ENCODE data around the gene CEBPB.

CEBPB gene

DNA sequence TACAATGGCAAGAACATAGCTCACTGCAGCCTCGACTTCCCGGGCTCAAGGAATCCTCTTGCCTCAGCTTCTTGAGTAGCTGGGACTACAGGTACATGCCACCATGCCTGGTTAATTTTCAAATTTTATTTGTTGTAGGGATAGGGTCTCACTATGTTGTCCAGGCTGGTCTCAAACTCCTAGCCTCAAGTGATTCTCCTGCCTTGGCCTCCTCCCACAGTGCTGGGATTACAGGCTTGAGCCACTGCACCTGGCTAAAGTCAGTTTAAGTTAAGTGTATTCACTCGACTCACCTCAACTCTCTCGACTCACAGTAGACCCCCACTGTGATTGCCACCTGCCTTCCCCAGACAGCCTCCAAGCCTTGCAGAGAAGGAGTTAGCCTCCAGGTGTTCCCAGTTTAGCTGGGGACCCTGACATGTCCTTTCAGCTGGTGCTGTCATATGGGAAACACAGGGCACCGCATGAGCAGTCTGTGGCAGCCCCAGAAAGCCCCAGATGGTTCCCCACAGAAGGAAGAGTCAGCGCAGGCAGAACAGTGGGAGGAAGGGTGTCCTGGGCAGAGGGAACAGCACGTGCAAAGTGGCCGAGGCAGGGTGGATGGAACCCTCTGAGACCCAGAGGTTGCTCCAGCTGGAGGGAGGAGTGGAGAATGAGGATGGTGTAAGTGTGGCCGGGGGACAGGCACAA, 40.4 kb downstream of the CEBPB start:
- DNase-seq, result no peak

DNA sequence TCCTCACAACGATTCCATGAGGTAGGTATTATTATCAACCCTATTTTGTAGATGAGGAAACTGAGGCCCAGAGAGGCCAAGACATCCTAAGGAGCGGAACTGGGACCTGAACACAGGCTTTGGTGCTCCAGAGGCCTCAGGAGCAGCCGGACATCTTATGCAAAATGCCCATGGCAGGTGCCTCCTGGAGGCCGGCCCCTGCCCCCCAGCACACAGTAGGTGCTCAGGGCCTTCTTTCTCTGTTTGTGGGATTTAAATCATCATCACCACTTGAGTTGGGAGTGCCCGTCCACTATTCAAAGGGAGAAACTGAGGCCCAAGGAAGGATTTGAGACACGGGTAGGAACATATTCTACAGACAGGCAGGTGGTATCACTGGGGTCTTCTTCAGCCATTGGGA, 41.2 kb downstream of the CEBPB start:
- DNase-seq, result no peak

- no peak for DNase-seq
These were observed 42.2 kb downstream of the CEBPB start for GRCh38 chr20:50232651-50233324.

DNA sequence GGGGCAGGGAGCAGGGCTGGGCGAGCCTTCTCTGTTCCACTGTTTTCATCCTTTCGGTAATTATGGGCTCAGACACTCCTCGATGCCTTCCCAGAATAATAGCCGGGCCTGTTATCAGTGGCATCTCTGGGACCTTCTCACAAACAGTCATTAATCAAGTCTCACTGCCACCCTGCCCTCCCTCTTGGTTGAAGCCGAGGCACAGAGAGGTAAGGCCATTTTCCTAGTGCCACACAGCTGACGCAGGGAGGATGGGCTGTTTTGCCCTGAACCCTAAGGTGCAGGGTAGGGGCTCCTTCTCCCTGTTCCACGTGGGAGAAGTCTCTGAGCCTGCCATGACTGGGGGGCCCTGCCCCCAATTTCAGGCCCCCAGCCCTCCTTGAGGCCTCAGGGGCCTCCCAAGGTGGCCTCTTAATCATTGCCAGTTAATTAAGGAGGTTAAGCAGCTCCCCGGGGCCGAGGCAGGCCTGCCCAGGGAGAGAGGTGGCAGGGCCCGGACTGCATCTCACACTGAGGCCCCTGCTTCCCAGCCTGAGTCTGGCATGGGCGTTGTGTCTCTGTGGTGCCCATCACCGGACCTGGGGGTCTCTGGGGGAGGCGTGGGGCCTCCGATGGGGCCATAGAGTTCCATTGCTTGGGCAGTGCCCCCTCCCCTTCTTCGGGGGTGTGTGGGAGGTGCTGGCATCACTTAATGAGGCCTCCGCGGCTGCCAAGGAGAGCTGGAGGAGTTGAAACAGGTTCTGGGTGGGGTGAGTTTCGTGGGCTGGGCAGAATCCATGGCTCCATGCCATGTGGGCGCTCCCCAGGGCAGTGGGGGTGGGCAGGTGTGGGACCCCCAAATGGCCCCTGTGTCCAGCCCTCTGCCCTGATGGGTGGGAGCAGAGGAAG, 42.9 kb downstream of the CEBPB start:
- DNase-seq, result no peak

DNA sequence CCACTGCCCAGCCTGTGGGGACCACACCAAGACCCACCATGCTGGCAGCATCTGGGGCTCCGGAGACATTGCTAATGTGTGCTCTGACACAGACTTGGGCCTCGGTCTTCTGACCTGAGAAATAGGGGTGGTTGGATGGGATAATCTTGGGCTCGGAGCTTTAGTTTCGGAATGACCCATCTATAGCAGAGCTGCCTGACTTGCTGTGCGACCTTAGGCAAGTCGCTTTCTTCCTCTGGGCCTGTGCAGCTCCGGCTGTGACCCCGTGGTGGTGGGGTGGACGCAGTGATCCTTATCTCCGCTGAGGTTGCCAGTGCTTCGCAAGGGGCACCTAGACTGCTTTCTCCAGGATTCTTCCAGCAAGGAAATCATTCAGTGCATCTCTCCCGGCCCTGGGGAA, 43.7 kb downstream of the CEBPB start:
- no peak for DNase-seq

- DNase-seq, result no peak
These were observed 46.7 kb downstream of the CEBPB start for GRCh38 chr20:50237349-50237748.

- DNase-seq, result no peak
These were observed 47.6 kb downstream of the CEBPB start for GRCh38 chr20:50238081-50238800.

DNA sequence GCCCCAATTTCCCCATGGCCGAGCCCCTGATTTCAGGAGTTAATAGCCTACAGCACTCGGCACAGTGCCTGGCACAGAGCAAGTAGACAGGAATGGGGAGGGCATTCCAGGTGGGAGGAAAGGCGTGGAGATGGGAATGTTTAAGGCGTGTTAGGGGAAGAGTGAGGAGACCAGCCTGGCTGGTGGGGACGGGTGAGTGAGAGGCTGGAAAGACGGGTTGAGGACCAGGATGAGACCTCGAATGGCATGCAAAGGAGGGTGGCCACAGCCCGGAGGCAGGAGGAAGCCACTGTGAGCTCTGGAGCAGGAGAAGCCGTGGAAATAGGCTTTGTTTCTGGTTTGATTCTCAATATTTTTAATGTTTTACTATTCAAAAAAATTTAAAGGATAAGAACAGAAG, 49.5 kb downstream of the CEBPB start:
- DNase-seq, result no peak

- no peak for DNase-seq
These were observed 51.5 kb downstream of the CEBPB start for GRCh38 chr20:50242178-50242514.
